Cardiac septum (tissue), 1 donor: Measurements from ENCODE around the gene TMEM26. TPM values are rescaled to one million over a fixed set of nuclear protein-coding genes. Genes with fewer than 3 reads are reported as not detected.

Experiments
- DNase-seq: peaks from one replicate; pipeline ENCODE4 v3.0.0-alpha.2; 2020; ENCODE audit warnings: low spot score
- intact Hi-C: fragments of 100-400 bp; cut with DNase I; formaldehyde crosslinking; loops from one replicate; pipeline ENCODE4 v1.14.0; 2022
- total RNA-seq: library from RNA; stranded (reverse); fragmentation: NEBNext Ultra II Directional; extraction: Animal tissue kit (Norgen Biotek cat#: 25700); gene quantifications from one replicate; pipeline ENCODE4 v1.2.1, GENCODE V29; 2021
- donor health status: DM: no; HTN: no; CAD: no.

Gene TMEM26
- total RNA-seq, 1 donor from 2014 or later = 0.16 TPM

GRCh38 chr10:61359452-61359851 is 93.7 kb downstream of the TMEM26 start:
- DNase-seq = no peak
- intact Hi-C loops = no loop called here

GRCh38 chr10:61357687-61358086 is 95.5 kb downstream of the TMEM26 start:
- intact Hi-C loops = no loop called here
- no peak for DNase-seq

Other genes starting within 250 kb of the TMEM26 start
- gene CABCOCO1, start 209.5 kb upstream of the TMEM26 start, total RNA-seq = not detected